AG10803 (cell line): ENCODE results near the gene EGFR.
A peak's percentile ranks its signal among the peaks of the same experiment; 100 is the strongest.

ENCODE experiments used
- DNase-seq: peaks from one replicate; pipeline ENCODE4 v3.0.0; 2010; ENCODE audit warnings: low read depth
- H3K4me3 ChIP-seq: 2 replicates; pipeline ENCODE4 v1.5.1; 2011; ENCODE audit warnings: mild to moderate bottlenecking, low read length, control low read depth
- CTCF ChIP-seq: conservative IDR thresholded peaks from 2 replicates; pipeline ENCODE4 v1.5.1; 2011; ENCODE audit warnings: mild to moderate bottlenecking, low read length, control low read depth, inconsistent platforms

EGFR gene

GRCh38 chr7:55069271-55069792 is 50.5 kb downstream of the EGFR start:
- no peak for TF ChIP-seq CTCF
- no peak overlapping the region for H3K4me3 ChIP-seq
- DNase-seq: no peak

GRCh38 chr7:55070271-55070743 is 51.5 kb downstream of the EGFR start:
- DNase-seq: no peak
- H3K4me3 ChIP-seq: no peak overlapping the region
- TF ChIP-seq CTCF: no peak

GRCh38 chr7:55070854-55071253 is 52.0 kb downstream of the EGFR start:
- DNase-seq: no peak
- no peak overlapping the region for H3K4me3 ChIP-seq
- TF ChIP-seq CTCF: no peak

- TF ChIP-seq CTCF: no peak
- DNase-seq: peak; percentile 86
- H3K4me3 ChIP-seq: no peak overlapping the region
Observed at GRCh38 chr7:55071411-55072175, 52.8 kb downstream of the EGFR start.

GRCh38 chr7:55072251-55072650 is 53.4 kb downstream of the EGFR start:
- TF ChIP-seq CTCF: no peak
- DNase-seq: peak; percentile 23

GRCh38 chr7:55073051-55073511 is 54.3 kb downstream of the EGFR start:
- DNase-seq: peak; percentile 76
- TF ChIP-seq CTCF: no peak
- H3K4me3 ChIP-seq: no peak overlapping the region

More at GRCh38 chr7:55072251-55072650, 53.4 kb downstream of the EGFR start:
- H3K4me3 ChIP-seq: no peak overlapping the region

GRCh38 chr7:55073976-55074528 is 55.2 kb downstream of the EGFR start:
- no peak for TF ChIP-seq CTCF
- peak overlapping the region; percentile 49 for H3K4me3 ChIP-seq

More at GRCh38 chr7:55073976-55074528, 55.2 kb downstream of the EGFR start:
- peak; percentile 82 for DNase-seq
